Transverse colon (tissue), 3 donors: Measurements from ENCODE around the gene MGAT5B.

ENCODE experiments used
- POLR2A ChIP-seq: fragments of 450-650 bp; IDR thresholded peaks from one replicate; pipeline ENCODE4 v1.6.1; 2016; ENCODE audit warnings: antibody characterized with exemption, mild to moderate bottlenecking, moderate library complexity
- TF ChIP-seq, protein P1 (sequence below), 5 experiments: fragments of 200-600 bp in 3 of 5; fragments of 450-650 bp in 2 of 5; sonication (generic) in 3 of 5; IDR thresholded peaks; 1 replicate in 2 of 5; 2 replicates in 3 of 5; pipeline ENCODE4 v1.5.1; 2016 to 2017; ENCODE audit warnings: antibody characterized with exemption in 5 of 5, inconsistent platforms in 3 of 5, mild to moderate bottlenecking in 2 of 5, moderate library complexity in 1 of 5

DNA sequence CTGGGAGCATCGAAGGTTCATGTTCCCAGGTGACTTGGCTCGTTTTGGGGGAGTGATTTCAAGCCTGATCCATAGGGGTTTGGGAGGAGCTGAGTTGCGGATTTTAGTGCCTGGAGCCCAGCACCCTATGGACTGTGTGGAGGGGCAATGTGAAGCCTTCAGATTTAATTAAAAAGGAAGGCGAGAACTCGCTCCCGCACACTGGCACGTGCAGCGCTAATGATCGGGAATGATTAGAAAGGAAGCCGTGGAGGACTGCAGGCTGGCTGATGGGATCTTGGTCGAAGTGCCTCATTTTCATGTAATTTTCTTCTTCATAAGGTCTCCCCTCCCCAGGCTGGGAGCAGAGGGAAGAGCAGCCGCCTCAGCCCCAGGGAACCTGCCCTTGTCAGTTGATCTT lies 12.8 kb downstream of the MGAT5B start:
- TF ChIP-seq, protein P1, sequence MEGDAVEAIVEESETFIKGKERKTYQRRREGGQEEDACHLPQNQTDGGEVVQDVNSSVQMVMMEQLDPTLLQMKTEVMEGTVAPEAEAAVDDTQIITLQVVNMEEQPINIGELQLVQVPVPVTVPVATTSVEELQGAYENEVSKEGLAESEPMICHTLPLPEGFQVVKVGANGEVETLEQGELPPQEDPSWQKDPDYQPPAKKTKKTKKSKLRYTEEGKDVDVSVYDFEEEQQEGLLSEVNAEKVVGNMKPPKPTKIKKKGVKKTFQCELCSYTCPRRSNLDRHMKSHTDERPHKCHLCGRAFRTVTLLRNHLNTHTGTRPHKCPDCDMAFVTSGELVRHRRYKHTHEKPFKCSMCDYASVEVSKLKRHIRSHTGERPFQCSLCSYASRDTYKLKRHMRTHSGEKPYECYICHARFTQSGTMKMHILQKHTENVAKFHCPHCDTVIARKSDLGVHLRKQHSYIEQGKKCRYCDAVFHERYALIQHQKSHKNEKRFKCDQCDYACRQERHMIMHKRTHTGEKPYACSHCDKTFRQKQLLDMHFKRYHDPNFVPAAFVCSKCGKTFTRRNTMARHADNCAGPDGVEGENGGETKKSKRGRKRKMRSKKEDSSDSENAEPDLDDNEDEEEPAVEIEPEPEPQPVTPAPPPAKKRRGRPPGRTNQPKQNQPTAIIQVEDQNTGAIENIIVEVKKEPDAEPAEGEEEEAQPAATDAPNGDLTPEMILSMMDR (IDR thresholded peaks at IDR 0.05) = no peak
- TF ChIP-seq POLR2A = no peak
